Measurements from ENCODE around the gene PXDC1.

DNA sequence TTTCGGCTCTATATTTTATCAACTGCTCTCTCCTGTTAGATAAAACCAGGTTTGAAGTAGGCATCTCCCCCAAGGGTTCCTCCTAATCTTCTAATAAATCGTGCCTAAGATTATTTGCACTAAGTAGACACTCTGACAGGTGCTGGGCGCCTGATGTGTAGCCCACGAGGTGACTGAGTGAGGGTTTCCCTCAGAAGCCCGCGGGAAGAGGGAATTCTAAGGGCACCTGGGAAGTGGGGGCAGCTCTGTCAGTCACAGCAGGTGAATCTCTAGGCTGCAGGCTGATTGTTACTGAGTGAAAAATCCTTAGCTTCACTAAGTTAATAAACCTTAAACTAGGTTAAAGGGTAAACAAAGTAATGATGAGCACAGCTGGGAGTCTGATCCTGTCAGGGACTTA lies 68.2 kb downstream of the PXDC1 start:
- TF ChIP-seq, protein P1, sequence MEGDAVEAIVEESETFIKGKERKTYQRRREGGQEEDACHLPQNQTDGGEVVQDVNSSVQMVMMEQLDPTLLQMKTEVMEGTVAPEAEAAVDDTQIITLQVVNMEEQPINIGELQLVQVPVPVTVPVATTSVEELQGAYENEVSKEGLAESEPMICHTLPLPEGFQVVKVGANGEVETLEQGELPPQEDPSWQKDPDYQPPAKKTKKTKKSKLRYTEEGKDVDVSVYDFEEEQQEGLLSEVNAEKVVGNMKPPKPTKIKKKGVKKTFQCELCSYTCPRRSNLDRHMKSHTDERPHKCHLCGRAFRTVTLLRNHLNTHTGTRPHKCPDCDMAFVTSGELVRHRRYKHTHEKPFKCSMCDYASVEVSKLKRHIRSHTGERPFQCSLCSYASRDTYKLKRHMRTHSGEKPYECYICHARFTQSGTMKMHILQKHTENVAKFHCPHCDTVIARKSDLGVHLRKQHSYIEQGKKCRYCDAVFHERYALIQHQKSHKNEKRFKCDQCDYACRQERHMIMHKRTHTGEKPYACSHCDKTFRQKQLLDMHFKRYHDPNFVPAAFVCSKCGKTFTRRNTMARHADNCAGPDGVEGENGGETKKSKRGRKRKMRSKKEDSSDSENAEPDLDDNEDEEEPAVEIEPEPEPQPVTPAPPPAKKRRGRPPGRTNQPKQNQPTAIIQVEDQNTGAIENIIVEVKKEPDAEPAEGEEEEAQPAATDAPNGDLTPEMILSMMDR (IDR thresholded peaks at IDR 0.05): no peak
- TF ChIP-seq POLR2A (IDR thresholded peaks at IDR 0.05): no peak

Measured in lower leg skin (tissue), 3 donors.